ENCODE measurements around the gene HDAC7.
A peak's percentile ranks its signal among the peaks of the same experiment; 100 is the strongest.

HDAC7 gene

DNA sequence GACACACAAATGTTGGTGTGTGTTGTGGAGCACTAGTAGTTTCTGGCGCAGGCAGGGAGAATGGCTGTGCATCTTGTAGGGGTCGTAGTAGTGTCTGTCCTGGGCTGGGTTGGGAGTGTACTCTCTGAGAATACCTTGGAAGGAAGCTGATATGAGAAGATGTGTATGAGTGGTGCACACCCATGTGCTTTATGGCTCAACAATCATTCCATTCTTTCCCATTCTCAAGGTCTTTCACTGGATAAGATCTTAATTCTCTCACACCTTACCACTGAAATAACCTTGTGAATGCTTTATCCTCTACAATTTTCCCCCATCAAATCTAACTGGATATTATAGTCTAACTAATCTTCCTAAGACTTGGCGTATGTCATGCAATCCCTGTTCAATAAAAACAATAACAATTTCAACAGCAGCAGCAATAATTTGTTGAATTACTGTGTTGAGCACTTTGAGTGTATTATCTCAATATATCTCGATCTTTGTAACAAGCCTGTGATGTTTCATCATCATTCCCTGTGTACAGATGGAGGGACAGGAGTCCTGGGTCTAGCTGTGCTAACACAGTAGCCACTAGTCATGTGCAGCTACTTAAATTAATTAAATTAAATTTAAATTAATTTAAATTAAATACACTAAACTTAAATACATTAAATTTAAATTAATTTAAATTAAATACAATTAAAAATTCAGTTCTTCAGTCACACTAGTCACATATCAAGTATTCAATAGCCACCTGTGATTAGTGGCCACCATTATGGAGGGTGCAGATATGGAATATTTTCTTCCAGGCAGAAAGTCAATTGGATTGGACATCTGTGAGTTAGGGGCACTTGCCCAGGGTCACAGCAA is 50.2 kb downstream of the HDAC7 start:
- no peak overlapping the region for H3K4me3 ChIP-seq (ENCODE audit: severe bottlenecking)
- H3K4me1 ChIP-seq (ENCODE audit: insufficient read depth, poor library complexity, severe bottlenecking) = peaks cover 35% of the 10 kb centered on the region
- H3K9me3 ChIP-seq (ENCODE audit: severe bottlenecking) = no peaks in the 10 kb centered on the region
- no peaks in the 10 kb centered on the region for H3K36me3 ChIP-seq (ENCODE audit: low read depth)
- H3K27me3 ChIP-seq (ENCODE audit: insufficient read depth, poor library complexity, severe bottlenecking) = no peaks in the 10 kb centered on the region
- TF ChIP-seq, protein P1, sequence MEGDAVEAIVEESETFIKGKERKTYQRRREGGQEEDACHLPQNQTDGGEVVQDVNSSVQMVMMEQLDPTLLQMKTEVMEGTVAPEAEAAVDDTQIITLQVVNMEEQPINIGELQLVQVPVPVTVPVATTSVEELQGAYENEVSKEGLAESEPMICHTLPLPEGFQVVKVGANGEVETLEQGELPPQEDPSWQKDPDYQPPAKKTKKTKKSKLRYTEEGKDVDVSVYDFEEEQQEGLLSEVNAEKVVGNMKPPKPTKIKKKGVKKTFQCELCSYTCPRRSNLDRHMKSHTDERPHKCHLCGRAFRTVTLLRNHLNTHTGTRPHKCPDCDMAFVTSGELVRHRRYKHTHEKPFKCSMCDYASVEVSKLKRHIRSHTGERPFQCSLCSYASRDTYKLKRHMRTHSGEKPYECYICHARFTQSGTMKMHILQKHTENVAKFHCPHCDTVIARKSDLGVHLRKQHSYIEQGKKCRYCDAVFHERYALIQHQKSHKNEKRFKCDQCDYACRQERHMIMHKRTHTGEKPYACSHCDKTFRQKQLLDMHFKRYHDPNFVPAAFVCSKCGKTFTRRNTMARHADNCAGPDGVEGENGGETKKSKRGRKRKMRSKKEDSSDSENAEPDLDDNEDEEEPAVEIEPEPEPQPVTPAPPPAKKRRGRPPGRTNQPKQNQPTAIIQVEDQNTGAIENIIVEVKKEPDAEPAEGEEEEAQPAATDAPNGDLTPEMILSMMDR (IDR thresholded peaks at IDR 0.05; ENCODE audit: poor library complexity, severe bottlenecking) = no peak
- ATAC-seq (ENCODE audit: low read depth) = no peak
- no peak for DNase-seq (ENCODE audit: low spot score)
- H3K27ac ChIP-seq (ENCODE audit: poor library complexity, severe bottlenecking) = peak overlapping the region; percentile 70

DNA sequence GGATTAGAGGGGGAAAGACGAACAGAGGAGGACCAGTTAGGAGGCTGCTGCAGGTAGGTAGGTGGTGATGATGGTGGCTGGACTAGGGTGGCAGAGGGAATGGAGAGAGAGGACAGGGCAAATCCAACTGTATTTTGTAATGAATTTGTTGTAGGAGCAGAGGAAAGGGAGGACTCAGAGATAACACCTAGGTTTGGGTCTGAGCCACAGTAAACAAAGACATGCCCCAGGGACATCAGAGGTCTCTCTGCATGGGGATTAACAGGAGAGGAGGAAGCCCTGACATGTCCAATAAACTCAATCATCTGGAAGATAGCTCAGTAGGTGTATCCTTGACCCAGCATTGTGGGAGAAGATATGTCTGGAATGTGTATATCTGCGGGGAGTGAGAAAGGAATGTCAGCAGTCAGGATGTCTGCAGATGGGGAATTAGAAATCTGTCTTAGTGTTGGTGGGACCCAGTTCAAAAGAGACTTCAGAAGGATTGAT is 51.3 kb downstream of the HDAC7 start:
- DNase-seq (ENCODE audit: low spot score) (no peak), ATAC-seq (ENCODE audit: low read depth) (peak; percentile 85)
- Histone ChIP-seq H3K27me3 (ENCODE audit: insufficient read depth, poor library complexity, severe bottlenecking) (no peaks in the 10 kb centered on the region), H3K27ac (ENCODE audit: poor library complexity, severe bottlenecking) (peak overlapping the region; percentile 70), H3K9me3 (ENCODE audit: severe bottlenecking) (no peaks in the 10 kb centered on the region), H3K36me3 (ENCODE audit: low read depth) (no peaks in the 10 kb centered on the region), H3K4me1 (ENCODE audit: insufficient read depth, poor library complexity, severe bottlenecking) (peaks cover 45% of the 10 kb centered on the region), H3K4me3 (ENCODE audit: severe bottlenecking) (no peak overlapping the region)
- TF ChIP-seq, protein P1 (IDR thresholded peaks at IDR 0.05; ENCODE audit: poor library complexity, severe bottlenecking) = no peak

DNA sequence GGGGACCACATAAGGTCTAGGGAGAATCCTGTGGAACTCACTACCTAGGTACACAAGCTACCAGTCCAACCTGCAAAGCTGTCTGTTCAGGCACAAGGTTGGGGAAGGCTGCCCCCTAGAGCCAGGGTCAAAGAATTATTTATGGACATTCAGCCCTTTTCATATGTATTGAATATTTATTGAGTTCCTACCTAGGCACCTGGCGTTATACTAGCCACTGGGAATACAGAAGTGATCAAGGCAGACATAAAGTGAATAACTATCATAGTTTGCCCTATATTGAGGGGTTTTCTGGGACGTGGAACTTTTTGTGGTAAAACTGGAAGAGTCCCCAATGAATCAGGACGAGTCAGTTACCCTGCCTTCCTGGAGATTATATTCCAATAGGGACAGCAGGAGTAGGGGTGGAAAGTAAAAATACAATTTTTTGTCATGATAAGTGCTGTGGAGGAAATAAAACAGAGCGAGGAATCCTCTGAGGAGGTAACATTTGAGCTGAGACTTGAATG is 52.4 kb downstream of the HDAC7 start:
- no peaks in the 10 kb centered on the region for H3K27me3 ChIP-seq (ENCODE audit: insufficient read depth, poor library complexity, severe bottlenecking)
- no peak for ATAC-seq (ENCODE audit: low read depth)
- TF ChIP-seq, protein P1 (IDR thresholded peaks at IDR 0.05; ENCODE audit: poor library complexity, severe bottlenecking) = peak; percentile 67
- DNase-seq (ENCODE audit: low spot score) = no peak
- no peak overlapping the region for H3K4me3 ChIP-seq (ENCODE audit: severe bottlenecking)
- H3K36me3 ChIP-seq (ENCODE audit: low read depth) = no peaks in the 10 kb centered on the region
- H3K27ac ChIP-seq (ENCODE audit: poor library complexity, severe bottlenecking) = peak overlapping the region; percentile 70
- no peaks in the 10 kb centered on the region for H3K9me3 ChIP-seq (ENCODE audit: severe bottlenecking)
- H3K4me1 ChIP-seq (ENCODE audit: insufficient read depth, poor library complexity, severe bottlenecking) = peaks cover 45% of the 10 kb centered on the region

DNA sequence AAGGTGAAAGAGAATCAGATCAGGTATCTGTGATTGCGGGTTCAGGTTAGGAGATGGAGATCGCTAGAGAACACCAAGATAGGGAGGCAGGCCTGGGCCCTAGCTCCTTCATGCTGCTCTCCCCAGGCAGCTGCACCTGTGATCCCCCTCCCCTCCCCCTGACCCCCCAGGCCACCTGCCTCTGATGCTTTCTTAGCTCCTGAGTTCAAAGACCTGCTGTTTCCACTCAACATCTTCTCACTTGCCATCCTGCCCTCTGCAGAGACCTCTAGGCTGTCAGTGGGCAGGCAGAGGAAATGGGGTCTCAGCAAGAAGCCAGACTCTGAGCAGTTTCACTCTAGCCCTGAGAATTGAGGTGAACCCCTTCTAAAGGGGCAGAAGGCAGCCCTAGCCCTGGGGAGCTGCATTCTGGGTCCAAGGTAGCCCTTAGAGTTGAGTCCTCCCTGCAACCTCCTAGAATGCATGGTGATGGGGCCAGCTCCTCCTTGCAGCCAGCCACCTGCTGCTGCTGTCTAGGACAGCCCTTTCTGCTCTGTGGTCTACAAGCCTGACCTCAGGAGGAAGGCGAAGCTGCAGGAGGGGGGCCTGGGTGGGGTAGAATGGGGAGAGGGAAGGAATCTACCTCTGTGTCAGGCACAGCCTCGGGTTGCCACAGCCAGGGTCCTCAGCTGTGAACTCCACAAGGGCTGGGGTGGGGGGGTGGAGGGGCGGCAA is 53.0 kb downstream of the HDAC7 start:
- TF ChIP-seq, protein P1 (IDR thresholded peaks at IDR 0.05; ENCODE audit: poor library complexity, severe bottlenecking) = no peak
- Histone ChIP-seq H3K36me3 (ENCODE audit: low read depth) (no peaks in the 10 kb centered on the region), H3K4me1 (ENCODE audit: insufficient read depth, poor library complexity, severe bottlenecking) (peaks cover 45% of the 10 kb centered on the region), H3K27ac (ENCODE audit: poor library complexity, severe bottlenecking) (peak overlapping the region; percentile 70), H3K9me3 (ENCODE audit: severe bottlenecking) (no peaks in the 10 kb centered on the region), H3K4me3 (ENCODE audit: severe bottlenecking) (no peak overlapping the region), H3K27me3 (ENCODE audit: insufficient read depth, poor library complexity, severe bottlenecking) (no peaks in the 10 kb centered on the region)
- ATAC-seq (ENCODE audit: low read depth) (no peak), DNase-seq (ENCODE audit: low spot score) (no peak)
